ENCODE data around the gene SPP1.

Gene SPP1

GRCh38 chr4:87956501-87956900 lies 19.0 kb upstream of the SPP1 start:
- no peak for DNase-seq (ENCODE audit: low spot score)

GRCh38 chr4:87957061-87957460 lies 18.5 kb upstream of the SPP1 start:
- DNase-seq (ENCODE audit: low spot score): no peak

DNA sequence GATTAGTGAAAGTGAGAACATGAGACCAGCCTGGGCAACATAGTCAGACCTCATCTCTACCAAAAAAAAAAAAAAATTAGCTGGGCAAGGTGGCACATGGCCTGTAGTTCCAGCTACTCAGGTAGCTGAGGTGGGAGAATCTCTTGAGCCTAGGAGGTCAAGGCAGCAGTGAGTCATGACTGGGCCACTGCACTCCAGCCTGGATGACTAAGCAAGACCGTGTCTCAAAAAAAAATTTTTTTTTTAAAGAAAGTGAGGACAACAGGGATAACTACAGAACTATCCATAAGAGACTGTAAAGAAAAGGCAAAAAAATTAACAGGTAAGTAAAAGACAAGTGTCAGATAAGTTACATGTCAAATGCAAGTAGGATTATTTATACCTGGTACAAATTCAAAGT lies 13.5 kb upstream of the SPP1 start:
- DNase-seq (ENCODE audit: low spot score): no peak

DNA sequence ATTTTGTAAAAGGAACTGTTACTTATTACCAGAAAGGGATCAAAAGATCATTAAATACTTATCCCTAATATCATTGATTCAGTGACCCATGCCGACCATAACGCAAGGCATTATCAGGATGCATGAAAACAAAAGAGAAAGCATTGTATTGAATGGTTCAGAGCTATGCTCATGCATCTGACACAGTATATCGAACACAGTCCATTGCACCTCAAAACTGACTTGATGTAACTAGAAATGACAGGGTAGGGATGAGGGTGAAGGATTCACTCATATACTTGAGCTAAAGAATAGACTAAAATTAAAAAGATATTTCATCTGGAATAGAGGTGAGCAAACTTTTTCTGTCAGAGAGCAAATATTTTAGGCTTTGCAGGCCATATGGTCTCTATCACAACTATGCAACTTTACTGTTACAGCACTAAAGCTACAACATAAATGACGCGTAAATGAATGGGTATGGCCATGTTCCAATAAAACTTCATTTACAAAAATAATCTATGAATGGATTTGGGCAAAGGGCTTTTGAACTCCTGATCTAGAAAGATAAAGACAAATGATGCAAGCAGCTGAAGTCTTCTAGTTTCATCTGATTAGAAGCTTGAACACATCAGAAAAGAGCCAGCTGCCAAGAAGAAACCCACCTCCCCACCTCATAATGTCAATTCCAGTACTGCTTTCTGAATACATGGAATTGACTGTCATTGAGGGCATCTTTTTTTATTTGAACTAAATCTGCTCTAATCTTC lies 12.9 kb upstream of the SPP1 start:
- DNase-seq (ENCODE audit: low spot score): no peak

GRCh38 chr4:87965501-87965975 lies 10.0 kb upstream of the SPP1 start:
- DNase-seq (ENCODE audit: low spot score): no peak

DNA sequence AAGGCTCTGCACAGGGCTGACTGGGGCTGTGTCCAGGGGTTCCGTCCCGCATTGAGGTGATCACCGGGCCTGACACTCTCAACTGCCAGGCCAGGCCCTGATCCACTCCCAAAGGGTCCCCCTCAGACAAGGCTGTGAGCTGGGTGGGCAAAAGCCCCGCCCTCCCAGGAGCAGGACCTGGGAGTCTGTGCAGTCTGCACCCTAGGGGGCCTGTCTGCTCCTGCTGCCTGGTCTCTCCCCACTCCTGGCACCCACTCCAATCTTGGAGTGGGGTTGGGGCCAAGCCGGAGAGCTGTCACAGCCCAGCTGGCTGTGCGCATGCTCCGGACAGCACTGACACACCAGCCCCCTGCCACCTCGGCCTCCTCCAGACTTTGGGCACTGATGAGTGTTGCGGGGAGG lies 9.4 kb upstream of the SPP1 start:
- no peak for DNase-seq (ENCODE audit: low spot score)

GRCh38 chr4:87967193-87967592 lies 8.3 kb upstream of the SPP1 start:
- no peak for DNase-seq (ENCODE audit: low spot score)

DNA sequence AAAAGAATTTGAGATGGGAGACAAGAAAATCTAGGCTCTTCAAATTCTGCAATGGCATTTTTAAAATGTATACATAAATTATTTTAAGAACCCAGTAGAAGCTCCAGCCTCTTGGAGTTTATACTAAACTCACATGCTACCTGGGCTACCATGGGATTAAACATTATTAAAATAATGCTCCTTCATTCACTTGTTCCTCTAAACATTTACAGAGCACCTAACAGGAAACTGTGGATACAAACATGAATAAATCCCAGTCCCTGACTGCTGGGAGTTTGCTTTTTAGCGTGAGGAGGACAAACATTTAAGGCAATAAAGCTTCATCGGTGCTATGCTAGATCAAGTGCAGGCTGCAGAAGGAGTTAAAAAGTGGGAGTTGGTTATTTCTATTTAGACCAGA lies 5.4 kb upstream of the SPP1 start:
- no peak for DNase-seq (ENCODE audit: low spot score)

DNA sequence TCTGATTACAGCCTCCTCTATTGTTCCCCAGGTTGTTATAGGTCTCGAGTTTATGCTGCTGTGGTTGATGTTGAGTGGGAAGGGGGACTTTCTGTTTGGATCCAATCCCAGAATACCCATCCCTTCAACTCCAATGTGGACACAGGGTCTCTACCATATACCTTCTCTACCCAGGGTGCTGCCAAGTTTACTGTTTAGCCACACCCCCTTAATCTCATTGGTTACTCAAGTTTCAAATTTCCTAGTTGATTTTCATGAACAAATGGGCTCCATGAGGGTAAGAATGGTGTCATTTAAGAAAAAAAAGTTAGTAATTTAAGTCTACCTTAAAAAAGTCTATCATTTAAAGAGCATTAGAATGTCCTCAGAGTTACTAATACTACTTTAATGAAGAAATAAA lies 3.6 kb upstream of the SPP1 start:
- DNase-seq (ENCODE audit: low spot score): no peak

DNA sequence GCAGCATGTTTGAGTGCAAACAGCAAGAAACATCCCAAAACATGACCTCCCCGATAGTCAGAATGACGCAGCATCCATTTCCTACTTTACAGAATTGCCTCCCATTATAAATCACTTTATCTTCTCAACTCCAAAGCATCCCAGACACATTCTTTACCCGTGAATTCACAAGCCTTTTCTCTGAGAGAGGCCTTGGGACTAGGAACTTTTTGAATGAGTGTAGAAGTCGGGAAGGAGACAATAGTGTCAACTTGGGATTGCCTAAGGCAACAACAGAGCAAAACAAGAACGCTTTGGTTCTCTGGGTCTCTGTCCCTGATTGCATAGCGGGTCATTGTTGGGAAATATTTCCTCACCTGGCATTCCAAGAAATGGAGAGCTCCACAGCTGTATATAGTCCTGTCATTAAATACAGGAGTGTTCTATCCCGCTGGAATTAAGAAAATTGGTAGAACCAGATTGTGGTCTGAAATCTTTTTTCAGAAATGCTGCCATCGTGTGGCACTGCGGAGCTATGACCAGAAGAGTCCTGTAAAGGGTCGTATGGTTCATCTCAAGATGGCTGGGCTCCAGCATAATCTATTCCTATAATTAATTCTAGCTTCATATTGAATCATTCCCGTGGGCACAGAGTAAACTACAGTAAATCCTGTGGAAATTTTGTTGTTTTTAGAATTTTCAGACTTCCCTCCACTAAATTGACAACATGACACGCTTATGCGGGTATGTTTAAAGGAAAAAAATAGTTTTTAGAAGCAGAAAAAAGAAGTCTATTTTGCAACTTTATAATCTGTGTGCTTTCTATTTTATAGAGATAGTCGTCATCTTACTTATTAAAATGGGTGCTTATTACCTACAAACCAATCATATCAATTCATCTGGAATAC lies 2.0 kb upstream of the SPP1 start:
- DNase-seq (ENCODE audit: low spot score): peak; percentile 22

DNA sequence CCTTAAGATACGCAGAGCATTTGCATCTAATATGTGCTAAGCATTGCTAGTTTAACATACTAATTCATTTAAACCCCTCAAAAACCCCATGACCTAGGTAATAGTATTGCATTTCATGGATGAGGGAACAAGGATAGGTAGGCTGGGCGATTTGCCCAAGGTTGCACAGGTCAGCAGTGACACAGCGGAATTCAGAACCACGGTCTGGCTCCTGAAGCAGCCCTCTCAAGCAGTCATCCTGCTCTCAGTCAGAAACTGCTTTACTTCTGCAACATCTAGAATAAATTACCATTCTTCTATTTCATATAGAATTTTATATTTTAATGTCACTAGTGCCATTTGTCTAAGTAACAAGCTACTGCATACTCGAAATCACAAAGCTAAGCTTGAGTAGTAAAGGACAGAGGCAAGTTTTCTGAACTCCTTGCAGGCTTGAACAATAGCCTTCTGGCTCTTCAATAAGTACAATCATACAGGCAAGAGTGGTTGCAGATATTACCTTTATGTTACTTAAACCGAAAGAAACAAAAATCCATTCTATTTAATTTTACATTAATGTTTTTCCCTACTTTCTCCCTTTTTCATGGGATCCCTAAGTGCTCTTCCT lies 555 bp upstream of the SPP1 start:
- no peak for DNase-seq (ENCODE audit: low spot score)

DNA sequence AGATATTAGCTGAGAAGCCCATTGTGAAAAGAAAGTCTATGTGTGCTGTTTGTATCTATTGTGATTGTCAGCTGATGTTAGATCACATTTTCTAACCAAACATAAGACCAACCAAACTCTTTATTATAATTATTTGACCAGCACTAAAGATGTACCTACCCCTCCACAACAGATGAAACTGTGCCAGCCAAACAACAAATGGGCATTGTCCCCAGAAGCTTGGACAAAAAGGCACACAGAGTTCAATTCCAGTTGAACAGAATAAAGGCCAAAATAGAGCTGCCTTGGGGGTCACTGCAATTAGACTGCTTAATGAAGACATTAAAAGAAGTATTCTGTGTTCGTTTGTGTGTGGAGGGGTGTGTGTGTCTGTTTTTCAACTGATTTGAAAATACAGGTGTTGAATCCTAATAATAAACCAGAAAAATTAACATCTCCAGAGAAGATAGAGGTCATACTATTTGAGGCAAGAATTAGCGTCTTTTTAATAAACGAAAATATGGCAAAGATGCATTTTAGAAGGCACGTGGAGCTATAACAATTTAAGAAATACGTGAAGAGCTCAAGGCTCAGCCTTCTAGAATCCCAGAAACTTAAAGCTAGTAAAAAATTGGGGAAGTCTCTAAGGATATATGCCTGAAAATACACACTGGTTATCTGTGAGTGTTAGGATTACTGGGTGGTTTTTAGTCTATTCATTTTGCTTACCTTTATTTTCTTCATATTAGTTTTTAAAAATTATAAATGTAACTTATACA lies 2.2 kb downstream of the SPP1 start:
- no peak for DNase-seq (ENCODE audit: low spot score)

DNA sequence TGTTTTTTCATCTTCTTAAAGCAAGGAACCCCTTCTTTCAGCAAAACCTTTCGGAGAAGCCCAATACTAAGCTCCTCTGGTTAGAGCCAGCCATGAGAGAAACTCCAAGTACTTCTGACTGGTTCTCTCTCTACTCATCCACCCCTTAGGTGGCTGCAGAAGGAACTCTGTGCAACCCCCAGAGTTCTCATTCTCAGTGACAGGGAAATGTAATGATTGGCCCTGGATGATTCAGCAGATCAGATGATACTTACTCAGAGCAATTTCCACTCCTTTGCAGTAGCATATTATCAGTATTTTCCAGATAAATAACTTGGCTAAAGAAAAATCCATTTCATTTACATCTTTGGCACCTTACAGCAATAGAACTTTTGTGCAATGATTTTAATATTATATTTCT lies 3.2 kb downstream of the SPP1 start:
- DNase-seq (ENCODE audit: low spot score): no peak

DNA sequence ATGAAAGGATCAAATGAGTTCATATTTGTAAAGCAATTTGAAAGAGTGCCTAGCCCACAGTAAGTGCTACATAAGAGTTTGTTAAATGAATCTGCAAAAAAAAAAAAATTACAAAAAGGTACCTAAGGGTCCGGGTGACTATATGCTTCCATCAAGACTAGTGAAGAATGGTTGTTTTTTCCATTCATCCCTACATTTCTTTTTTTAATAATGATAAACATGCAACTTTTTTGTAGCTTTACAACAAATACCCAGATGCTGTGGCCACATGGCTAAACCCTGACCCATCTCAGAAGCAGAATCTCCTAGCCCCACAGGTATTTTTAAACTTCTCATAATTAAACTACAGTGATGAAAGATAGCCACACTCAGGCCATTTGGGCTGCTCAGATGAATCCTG lies 4.3 kb downstream of the SPP1 start:
- DNase-seq (ENCODE audit: low spot score): no peak

- DNase-seq (ENCODE audit: low spot score): no peak
Observed at GRCh38 chr4:87981486-87981885, 6.0 kb downstream of the SPP1 start.

- DNase-seq (ENCODE audit: low spot score): no peak
Observed at GRCh38 chr4:87982036-87982435, 6.5 kb downstream of the SPP1 start.

GRCh38 chr4:87982446-87983010 lies 7.0 kb downstream of the SPP1 start:
- DNase-seq (ENCODE audit: low spot score): no peak

- DNase-seq (ENCODE audit: low spot score): no peak
Observed at GRCh38 chr4:87983996-87984395, 8.5 kb downstream of the SPP1 start.

DNA sequence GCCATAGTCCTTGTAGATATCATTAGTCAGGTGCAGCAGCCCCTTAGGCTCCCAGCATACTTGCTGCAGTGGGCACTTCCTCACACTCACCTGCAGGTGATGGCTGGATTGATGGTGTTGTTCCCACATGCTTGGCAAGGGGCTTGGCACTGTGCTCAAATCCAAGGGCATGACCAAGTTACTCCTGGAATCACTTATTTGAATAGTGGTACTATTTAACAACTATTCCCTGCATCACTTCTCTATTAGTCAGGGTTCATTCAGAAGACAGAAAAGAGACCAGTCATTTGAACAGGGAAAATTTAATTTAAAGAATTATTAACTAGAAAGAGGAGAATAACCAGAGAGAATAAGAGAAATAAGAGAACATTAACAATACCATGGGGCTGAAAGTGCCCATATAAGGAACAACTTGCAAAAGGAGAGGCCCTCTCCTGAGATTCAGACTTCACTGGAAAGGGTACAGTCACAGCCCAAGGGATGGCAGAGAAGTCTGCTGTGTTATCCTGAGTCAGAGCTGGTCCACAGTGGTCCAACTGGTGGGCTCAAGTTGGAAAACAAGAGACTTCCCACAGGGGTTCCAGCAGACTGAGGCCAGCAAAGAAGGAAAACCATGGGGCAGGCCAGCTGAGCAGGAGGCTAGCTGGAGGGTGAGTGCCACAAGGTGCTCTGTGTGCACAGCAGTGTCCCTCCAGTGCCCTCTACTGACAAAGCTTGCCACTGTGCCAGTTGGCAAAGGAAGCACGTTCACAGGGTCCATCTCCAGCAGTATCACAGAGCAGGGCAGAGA lies 9.8 kb downstream of the SPP1 start:
- peak; percentile 24 for DNase-seq (ENCODE audit: low spot score)

DNA sequence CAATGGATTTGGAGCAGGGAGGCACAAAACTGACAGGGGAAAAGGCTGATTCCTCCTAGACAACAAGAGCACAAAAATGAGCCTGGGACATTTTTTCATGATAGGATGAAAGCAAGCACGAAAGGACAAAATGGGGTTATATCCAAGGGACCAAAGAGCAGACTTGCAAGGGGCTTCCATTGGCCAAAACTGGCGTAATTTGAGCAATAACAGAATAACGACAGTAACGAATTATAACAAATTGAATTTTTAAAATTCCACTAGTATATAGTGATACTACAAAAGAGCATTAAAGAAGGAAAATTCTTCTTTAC lies 10.3 kb downstream of the SPP1 start:
- no peak for DNase-seq (ENCODE audit: low spot score)

GRCh38 chr4:87986508-87986907 lies 11.0 kb downstream of the SPP1 start:
- no peak for DNase-seq (ENCODE audit: low spot score)

All from germinal center (tissue), 1 donor.